DMS79 (cell line): Measurements from ENCODE around the gene MTCL1.

Experiments
- DNase-seq: peaks from one replicate; lab custom pipeline; 2025; lab: John Stamatoyannopoulos, UW

Gene MTCL1

GRCh38 chr18:8705238-8705960 is at the start of gene MTCL1:
TSS of gene MTCL1 (plus strand) at chr18:8705556. CDS start at chr18:8705661, 105 bp downstream.
- no peak for DNase-seq

- DNase-seq, result no peak
Measured at GRCh38 chr18:8656232-8656631, 49.1 kb upstream of the MTCL1 start.

GRCh38 chr18:8657050-8657820 is 48.1 kb upstream of the MTCL1 start:
- DNase-seq, result peak; percentile 92

GRCh38 chr18:8657873-8658470 is 47.4 kb upstream of the MTCL1 start:
- DNase-seq, result peak; percentile 74

GRCh38 chr18:8658858-8659485 is 46.4 kb upstream of the MTCL1 start:
- peak; percentile 94 for DNase-seq

- peak; percentile 99 for DNase-seq
Measured at GRCh38 chr18:8659609-8660242, 45.6 kb upstream of the MTCL1 start.

GRCh38 chr18:8660316-8660715 is 45.0 kb upstream of the MTCL1 start:
- no peak for DNase-seq

- peak; percentile 98 for DNase-seq
Measured at GRCh38 chr18:8661754-8662559, 43.4 kb upstream of the MTCL1 start.

GRCh38 chr18:8662560-8663255 is 42.6 kb upstream of the MTCL1 start:
- peak; percentile 87 for DNase-seq

GRCh38 chr18:8667846-8668245 is 37.5 kb upstream of the MTCL1 start:
- no peak for DNase-seq

GRCh38 chr18:8668381-8668780 is 37.0 kb upstream of the MTCL1 start:
- peak; percentile 54 for DNase-seq

GRCh38 chr18:8669571-8669970 is 35.8 kb upstream of the MTCL1 start:
- DNase-seq, result no peak

- no peak for DNase-seq
Measured at GRCh38 chr18:8673256-8674209, 31.8 kb upstream of the MTCL1 start.

- DNase-seq, result no peak
Measured at GRCh38 chr18:8675057-8675456, 30.3 kb upstream of the MTCL1 start.

- no peak for DNase-seq
Measured at GRCh38 chr18:8681196-8681595, 24.2 kb upstream of the MTCL1 start.

- no peak for DNase-seq
Measured at GRCh38 chr18:8684577-8684976, 20.8 kb upstream of the MTCL1 start.

- peak; percentile 98 for DNase-seq
Measured at GRCh38 chr18:8685141-8685913, 20.0 kb upstream of the MTCL1 start.

GRCh38 chr18:8685914-8686216 is 19.5 kb upstream of the MTCL1 start:
- DNase-seq, result no peak

GRCh38 chr18:8686611-8687010 is 18.7 kb upstream of the MTCL1 start:
- DNase-seq, result peak; percentile 87
